Left hindlimb (tissue), 1 donor: ENCODE results near the gene CRYBB1.
"Not testable (repeated sequence)": the region's sequence is repeated elsewhere in the genome, so short reads cannot be mapped to it uniquely, and the experiment has no call there.

ENCODE experiments used
- DNase-seq: peaks from one replicate; pipeline ENCODE4 v3.0.0-alpha.2; 2018

CRYBB1 gene

GRCh38 chr22:26635117-26635516, 17.3 kb upstream of the CRYBB1 start:
- DNase-seq, result no peak

- no peak for DNase-seq
Measured at GRCh38 chr22:26634189-26634588, 16.4 kb upstream of the CRYBB1 start.

GRCh38 chr22:26632422-26633155, 14.8 kb upstream of the CRYBB1 start:
- no peak for DNase-seq

GRCh38 chr22:26631282-26631681, 13.5 kb upstream of the CRYBB1 start:
- DNase-seq, result no peak

GRCh38 chr22:26629988-26630761, 12.3 kb upstream of the CRYBB1 start:
- no peak for DNase-seq

GRCh38 chr22:26624803-26625202, 7.0 kb upstream of the CRYBB1 start:
- no peak for DNase-seq

- DNase-seq, result no peak
Measured at GRCh38 chr22:26623984-26624383, 6.2 kb upstream of the CRYBB1 start.

- DNase-seq, result no peak
Measured at GRCh38 chr22:26621663-26622062, 3.8 kb upstream of the CRYBB1 start, which contains the start of gene CRYBA4. Gene CRYBA4 (plus strand): TSS chr22:26621963. CDS start chr22:26622597, 634 bp downstream.

- DNase-seq, result no peak
Measured at GRCh38 chr22:26620197-26620596, 2.4 kb upstream of the CRYBB1 start.

- DNase-seq, result peak; percentile 56
Measured at GRCh38 chr22:26619510-26619909, 1.7 kb upstream of the CRYBB1 start.

- no peak for DNase-seq
Measured at GRCh38 chr22:26618455-26618854, 628 bp upstream of the CRYBB1 start.

GRCh38 chr22:26616650-26617049, 1.2 kb downstream of the CRYBB1 start:
- DNase-seq, result no peak

GRCh38 chr22:26615830-26616435, 1.9 kb downstream of the CRYBB1 start:
- no peak for DNase-seq

- DNase-seq, result no peak
Measured at GRCh38 chr22:26615149-26615548, 2.7 kb downstream of the CRYBB1 start.

GRCh38 chr22:26614322-26614721, 3.5 kb downstream of the CRYBB1 start:
- no peak for DNase-seq

- not testable (repeated sequence) for DNase-seq
Measured at GRCh38 chr22:26613753-26614152, 4.1 kb downstream of the CRYBB1 start.

- no peak for DNase-seq
Measured at GRCh38 chr22:26612652-26613051, 5.2 kb downstream of the CRYBB1 start.

GRCh38 chr22:26610996-26611395, 6.8 kb downstream of the CRYBB1 start:
- no peak for DNase-seq

GRCh38 chr22:26610072-26610958, 7.5 kb downstream of the CRYBB1 start:
- DNase-seq, result peak; percentile 77

GRCh38 chr22:26609287-26609686, 8.5 kb downstream of the CRYBB1 start:
- DNase-seq, result no peak

GRCh38 chr22:26608129-26608528, 9.7 kb downstream of the CRYBB1 start:
- no peak for DNase-seq

- no peak for DNase-seq
Measured at GRCh38 chr22:26606611-26607010, 11.2 kb downstream of the CRYBB1 start.

- DNase-seq, result no peak
Measured at GRCh38 chr22:26604368-26604767, 13.5 kb downstream of the CRYBB1 start.
